ENCODE results near the gene PDIA2.

DNA sequence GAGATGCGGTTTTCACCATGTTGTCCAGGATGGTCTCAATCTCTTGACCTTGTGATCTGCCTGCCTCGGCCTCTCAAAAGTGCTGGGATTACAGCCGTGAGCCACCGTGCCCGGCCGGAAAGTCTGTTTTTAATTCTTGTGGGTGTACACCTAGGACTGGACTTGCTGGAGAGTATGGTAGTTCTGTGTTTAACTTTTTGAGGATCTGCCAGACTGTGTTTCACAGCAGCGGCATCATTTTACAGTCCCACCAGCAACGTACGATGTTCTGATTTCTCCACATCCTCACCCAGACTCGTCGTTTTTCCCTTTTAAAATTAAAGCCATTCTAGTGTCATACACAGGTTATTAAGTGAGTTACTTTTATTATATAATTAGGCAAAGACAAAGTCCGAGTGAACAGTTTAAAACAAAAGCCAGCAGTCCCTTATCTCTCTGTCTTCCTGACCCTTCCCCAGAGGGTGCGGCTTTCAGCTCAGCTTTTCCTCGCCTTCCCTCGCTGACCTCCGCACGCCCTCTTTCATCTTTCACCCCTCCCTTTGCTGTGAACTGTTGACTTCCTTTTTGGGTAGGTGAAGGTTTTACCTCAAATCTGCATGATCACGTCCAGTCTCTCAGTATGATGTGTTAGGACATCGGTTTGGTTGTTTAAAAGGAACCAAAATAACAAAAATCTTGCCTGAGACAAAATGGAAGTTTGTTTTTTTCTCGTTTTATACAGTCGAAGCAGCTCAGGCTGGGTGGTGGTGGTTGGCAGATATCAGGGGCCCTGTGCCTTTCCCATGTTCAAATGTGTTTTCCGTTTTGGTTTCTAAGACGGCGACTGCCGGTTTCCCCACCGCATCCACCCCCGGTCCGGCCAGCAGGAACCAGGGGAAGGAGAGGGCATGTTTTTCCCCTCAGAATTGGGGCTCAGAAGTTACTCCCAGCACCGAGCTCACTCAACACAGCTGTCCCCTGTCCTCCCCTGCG, 30.3 kb upstream of the PDIA2 start:
- TF ChIP-seq, protein P1, sequence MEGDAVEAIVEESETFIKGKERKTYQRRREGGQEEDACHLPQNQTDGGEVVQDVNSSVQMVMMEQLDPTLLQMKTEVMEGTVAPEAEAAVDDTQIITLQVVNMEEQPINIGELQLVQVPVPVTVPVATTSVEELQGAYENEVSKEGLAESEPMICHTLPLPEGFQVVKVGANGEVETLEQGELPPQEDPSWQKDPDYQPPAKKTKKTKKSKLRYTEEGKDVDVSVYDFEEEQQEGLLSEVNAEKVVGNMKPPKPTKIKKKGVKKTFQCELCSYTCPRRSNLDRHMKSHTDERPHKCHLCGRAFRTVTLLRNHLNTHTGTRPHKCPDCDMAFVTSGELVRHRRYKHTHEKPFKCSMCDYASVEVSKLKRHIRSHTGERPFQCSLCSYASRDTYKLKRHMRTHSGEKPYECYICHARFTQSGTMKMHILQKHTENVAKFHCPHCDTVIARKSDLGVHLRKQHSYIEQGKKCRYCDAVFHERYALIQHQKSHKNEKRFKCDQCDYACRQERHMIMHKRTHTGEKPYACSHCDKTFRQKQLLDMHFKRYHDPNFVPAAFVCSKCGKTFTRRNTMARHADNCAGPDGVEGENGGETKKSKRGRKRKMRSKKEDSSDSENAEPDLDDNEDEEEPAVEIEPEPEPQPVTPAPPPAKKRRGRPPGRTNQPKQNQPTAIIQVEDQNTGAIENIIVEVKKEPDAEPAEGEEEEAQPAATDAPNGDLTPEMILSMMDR (conservative IDR thresholded peaks at IDR 0.05 in 1 of 2, IDR thresholded peaks at IDR 0.05 in 1 of 2; ENCODE audit: extremely low read depth in 1 of 2, insufficient read depth in 1 of 2, low read depth in 1 of 2, low read length in 2 of 2): no peak
- no peak for TF ChIP-seq EZH2 (IDR thresholded peaks at IDR 0.05; ENCODE audit: borderline replicate concordance, low read length)
